ENCODE data around the gene SPPL3.

The SPPL3 gene

DNA sequence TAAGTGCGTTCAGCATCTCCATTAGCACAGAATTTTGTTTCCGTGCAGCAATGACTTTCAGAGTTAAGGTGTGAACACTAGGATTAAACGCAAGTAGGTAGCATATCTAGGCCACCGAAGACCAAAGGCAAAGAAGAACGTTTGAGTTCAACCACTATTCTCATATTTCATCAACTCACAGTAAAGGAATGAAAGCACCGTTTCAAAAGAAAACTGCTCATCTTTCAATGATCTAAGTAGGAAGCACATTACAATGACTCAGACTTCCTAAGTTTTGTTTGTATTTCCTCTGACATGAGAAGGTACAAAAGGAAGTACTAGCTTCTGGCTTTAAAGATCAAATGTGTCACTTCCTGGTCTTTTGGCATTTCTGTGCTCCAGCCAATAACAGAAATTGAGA is 121.0 kb downstream of the SPPL3 start:
- DNase-seq = no peak
- no peaks in the 10 kb centered on the region for H3K27me3 ChIP-seq (ENCODE audit: insufficient read depth, low read depth, severe bottlenecking)

DNA sequence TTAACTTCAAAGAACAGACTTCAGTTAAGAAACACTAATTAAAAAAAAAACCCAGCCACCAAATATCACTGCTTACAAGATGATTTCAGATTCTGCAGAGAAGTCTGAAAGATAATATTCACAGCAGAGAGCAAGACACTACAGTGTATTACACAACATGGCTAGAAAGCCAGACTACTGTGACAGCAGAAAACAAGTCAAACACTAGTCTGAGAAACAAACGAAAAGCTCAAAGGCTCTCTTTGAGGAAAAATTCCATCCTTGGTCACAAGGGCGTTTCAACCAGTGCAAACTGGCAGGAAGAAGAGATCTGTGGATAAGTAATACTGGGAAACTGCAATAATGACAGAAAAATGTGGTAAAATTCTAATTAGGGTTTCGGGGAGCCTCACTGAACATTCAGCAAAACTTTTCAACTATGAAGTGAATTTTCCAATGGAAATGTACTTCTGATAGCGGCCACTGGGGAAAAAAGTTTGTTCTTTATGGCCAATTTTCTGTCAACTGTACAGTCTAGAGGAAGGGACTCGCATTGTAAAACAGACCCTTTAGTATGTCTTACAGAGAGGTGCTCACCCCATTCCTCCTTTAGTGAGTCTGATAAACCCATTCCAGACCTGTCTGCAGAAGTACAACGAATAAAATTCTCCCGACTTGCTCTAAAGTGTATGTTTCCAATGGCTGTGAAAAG is 128.2 kb downstream of the SPPL3 start:
- Histone ChIP-seq H3K36me3 (peaks cover 13% of the 10 kb centered on the region; the same call in 1 of the 2 replicates), H3K9me3 (ENCODE audit: severe bottlenecking) (no peaks in the 10 kb centered on the region), H3K27me3 (ENCODE audit: insufficient read depth, low read depth, severe bottlenecking) (no peaks in the 10 kb centered on the region), H3K4me3 (ENCODE audit: low read depth, low read length) (no peak overlapping the region), H3K27ac (no peak overlapping the region)
- TF ChIP-seq, protein P1, sequence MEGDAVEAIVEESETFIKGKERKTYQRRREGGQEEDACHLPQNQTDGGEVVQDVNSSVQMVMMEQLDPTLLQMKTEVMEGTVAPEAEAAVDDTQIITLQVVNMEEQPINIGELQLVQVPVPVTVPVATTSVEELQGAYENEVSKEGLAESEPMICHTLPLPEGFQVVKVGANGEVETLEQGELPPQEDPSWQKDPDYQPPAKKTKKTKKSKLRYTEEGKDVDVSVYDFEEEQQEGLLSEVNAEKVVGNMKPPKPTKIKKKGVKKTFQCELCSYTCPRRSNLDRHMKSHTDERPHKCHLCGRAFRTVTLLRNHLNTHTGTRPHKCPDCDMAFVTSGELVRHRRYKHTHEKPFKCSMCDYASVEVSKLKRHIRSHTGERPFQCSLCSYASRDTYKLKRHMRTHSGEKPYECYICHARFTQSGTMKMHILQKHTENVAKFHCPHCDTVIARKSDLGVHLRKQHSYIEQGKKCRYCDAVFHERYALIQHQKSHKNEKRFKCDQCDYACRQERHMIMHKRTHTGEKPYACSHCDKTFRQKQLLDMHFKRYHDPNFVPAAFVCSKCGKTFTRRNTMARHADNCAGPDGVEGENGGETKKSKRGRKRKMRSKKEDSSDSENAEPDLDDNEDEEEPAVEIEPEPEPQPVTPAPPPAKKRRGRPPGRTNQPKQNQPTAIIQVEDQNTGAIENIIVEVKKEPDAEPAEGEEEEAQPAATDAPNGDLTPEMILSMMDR (IDR thresholded peaks at IDR 0.05; ENCODE audit: low read depth, low read length) = no peak
- DNase-seq = no peak

More for the DNA sequence above, 121.0 kb downstream of the SPPL3 start:
- no peak overlapping the region for H3K4me3 ChIP-seq (ENCODE audit: low read depth, low read length)
- H3K27ac ChIP-seq = no peak overlapping the region
- peaks cover 33% of the 10 kb centered on the region for H3K36me3 ChIP-seq
- no peaks in the 10 kb centered on the region for H3K9me3 ChIP-seq (ENCODE audit: severe bottlenecking)
- TF ChIP-seq, protein P1 (IDR thresholded peaks at IDR 0.05; ENCODE audit: low read depth, low read length) = no peak

DNA sequence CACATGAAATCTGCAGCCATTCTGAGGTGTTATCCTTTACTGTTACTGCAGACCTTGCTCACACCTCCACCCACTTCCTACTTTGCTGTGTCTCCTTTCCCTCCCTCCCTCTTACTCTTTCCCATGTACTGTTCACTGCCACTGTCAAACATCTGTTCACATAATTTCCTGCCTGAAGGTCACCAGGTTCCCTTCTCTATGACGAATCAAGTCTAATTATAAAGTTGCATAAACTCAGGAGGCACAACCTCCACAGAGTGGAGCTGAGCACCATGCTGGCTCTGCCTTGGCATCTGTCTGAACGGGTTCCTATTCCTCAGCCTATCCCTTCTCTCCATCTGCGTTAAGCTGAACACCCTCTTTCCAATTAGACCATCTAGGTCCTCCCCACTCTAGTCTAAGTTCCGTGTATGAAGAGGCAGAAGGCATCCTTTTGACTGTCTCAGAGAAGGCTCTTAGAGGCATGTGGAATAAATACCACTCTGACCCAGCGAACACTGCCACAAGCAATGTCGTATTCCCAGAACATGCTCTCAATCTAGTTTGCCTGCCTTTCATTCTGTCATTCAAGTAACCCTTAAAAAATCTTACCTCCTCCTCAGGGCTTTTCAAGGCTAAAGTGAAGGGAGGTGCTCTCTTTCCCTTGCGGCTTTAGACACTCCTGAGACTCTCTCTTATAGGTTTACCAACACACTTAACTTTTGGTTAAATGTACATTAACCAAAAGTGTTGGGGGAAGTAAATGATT is 129.8 kb downstream of the SPPL3 start:
- no peak for DNase-seq
- Histone ChIP-seq H3K4me3 (ENCODE audit: low read depth, low read length) (no peak overlapping the region), H3K27ac (no peak overlapping the region), H3K9me3 (ENCODE audit: severe bottlenecking) (no peaks in the 10 kb centered on the region), H3K27me3 (ENCODE audit: insufficient read depth, low read depth, severe bottlenecking) (no peaks in the 10 kb centered on the region), H3K36me3 (peaks cover 13% of the 10 kb centered on the region; the same call in 1 of the 2 replicates)
- TF ChIP-seq, protein P1 (IDR thresholded peaks at IDR 0.05; ENCODE audit: low read depth, low read length) = no peak

DNA sequence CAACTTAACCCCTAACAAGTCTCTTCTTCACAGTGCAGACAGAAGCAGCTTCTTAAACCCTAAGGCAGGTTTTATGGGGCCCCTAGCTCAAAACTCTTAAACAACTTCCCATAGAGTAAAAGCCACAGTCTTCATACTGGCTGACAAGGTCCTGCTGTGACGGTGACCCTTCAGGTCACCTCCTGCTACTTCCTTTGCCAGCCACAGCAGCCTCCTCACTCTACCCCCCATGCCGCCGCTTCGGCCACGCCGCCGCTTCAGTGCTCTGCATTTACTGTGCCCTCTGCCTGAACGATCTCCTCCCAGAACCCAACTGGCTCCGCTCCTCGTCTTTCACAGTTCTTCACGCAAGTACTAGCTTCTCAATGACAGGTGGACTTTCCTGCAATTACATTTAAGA is 133.1 kb downstream of the SPPL3 start:
- Histone ChIP-seq H3K27ac (no peak overlapping the region), H3K36me3 (peaks cover 36% of the 10 kb centered on the region), H3K27me3 (ENCODE audit: insufficient read depth, low read depth, severe bottlenecking) (no peaks in the 10 kb centered on the region), H3K4me3 (ENCODE audit: low read depth, low read length) (no peak overlapping the region), H3K9me3 (ENCODE audit: severe bottlenecking) (no peaks in the 10 kb centered on the region)
- TF ChIP-seq, protein P1 (IDR thresholded peaks at IDR 0.05; ENCODE audit: low read depth, low read length) = no peak
- no peak for DNase-seq

DNA sequence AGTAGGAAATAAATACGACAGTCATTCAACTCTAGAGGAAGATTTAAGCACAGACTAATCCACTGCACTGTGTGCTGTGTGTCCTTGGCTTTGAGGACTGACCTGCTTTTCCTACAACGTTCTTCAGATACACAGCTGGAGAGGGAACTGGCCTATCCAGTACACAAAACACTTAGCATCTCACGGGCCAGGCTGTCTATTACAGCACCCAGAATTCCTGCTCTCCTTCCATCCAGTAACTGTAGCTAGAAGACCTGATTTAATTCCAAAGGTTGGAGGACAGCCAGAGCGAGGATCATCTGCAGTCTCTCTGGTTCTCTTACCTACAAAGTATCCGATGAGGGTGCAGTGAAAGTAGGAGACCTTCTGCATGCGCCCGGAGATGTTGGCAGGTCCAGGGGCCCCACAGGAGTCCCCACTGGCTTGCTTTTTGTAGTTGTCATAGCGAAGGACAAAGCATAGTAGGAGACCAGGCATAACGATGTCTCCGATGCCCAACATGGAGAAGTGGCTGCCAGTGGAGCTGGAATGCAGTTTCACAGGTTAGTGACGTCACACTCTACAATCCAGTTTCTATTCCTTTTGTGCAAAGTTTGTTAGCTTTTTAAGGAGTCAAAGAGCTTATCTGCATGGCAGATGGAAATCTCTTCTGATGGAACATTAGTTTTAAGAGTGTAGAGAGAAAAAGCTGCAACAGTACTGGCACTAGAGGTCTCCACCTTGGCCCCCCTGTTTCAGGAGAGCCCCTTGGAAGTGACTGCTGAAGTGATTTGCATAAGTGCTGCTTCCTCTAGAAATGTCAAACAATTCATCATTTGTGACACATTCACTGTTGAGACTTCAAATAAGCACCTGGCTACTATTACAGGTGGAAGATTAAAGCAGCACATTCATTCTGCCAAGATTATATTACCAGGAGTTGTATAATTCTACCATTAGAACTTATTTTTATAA is 136.8 kb downstream of the SPPL3 start:
- no peaks in the 10 kb centered on the region for H3K9me3 ChIP-seq (ENCODE audit: severe bottlenecking)
- TF ChIP-seq, protein P1 (IDR thresholded peaks at IDR 0.05; ENCODE audit: low read depth, low read length) = no peak
- no peak overlapping the region for H3K4me3 ChIP-seq (ENCODE audit: low read depth, low read length)
- H3K27me3 ChIP-seq (ENCODE audit: insufficient read depth, low read depth, severe bottlenecking) = no peaks in the 10 kb centered on the region
- peaks cover 56% of the 10 kb centered on the region for H3K36me3 ChIP-seq
- H3K27ac ChIP-seq = no peak overlapping the region
- DNase-seq = no peak

Data from WERI-Rb-1 (cell line).